Activated CD4-positive, alpha-beta T cell treated with anti-CD3 and anti-CD28 coated beads, Interleukin-2, amount 50 U/mL, for 4 hours (primary cell): ENCODE results near the gene SLC23A1.
"Not testable (repeated sequence)": the region's sequence is repeated elsewhere in the genome, so short reads cannot be mapped to it uniquely, and the experiment has no call there.

Experiments used
- DNase-seq, 2 experiments: peaks; one replicate each; pipeline ENCODE4 v3.0.0-alpha.2; 2020

SLC23A1 gene

DNA sequence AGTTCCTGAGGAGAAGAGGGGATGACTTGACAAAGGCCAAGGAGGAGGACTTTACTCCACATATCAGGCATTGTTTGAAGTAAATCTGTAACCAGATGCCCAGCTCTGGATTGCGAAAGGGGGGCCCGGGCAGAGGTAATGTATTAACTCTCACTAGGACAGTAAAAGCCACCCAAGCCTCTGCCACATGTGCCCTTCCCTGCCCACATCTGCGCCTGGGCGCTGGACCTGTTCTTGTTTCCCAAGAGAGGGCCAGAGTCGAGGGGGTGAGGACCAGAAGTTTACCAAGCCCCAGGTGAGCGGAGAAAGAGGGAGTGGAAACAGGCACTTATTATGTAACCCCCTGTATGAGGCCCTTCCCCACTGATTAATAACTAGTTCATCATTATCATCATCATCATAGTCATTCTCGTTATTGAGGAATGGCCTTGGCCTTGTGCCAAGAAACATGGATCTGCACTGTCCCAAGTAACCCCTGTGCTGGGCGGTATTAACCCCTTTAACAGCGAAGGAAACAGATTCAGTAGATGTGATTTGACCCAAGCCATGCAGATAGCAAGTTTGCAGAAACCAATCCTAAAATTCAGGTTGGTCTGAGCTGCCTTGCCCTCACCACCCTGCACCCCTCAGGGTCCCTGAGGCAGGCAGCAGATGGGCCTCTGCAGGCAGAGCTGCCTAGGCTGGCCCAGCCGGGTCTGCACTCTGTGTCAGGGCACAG is at the start of gene SLC23A1:
Gene SLC23A1, minus strand, starts transcription at position 23 of the 718 bp plus-strand sequence. CDS start 44 bp downstream, outside the sequence.
- no peak for DNase-seq

DNA sequence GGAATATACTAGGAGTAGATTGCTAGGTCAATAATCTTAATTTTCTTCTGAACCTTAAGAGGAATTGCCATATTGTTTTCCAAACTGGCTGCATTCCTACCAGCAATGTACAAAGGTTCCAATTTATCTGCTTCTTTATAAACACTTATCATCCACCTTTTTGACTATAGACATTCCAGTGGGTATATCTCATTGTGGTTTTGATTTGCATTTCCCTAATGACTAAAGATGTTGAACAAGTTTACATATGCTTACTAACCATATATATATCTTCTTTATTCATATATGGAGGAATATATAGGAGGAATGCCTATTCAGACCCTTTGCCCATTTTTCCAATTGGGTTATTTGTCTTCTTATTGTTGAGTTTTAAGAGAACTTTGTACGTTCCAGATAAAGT is 48.6 kb upstream of the SLC23A1 start:
- no peak for DNase-seq

DNA sequence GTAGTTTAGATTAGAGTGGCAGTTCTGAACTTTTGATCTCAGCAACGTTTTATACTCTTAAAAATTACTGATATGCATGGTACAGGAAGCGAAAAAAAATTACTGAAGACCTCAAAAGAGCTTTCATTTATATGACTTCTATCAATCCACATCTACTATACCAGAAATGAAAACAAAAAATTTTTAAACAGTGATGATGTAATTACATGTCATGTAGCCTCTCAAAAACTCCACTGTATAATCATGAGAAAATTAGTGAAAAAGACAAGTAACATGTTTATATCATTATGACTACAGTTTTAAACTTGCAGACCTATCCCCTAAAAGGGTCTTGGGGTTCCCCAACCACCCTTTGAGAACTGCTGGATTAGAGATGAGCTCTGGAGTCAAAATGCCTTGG is 46.9 kb upstream of the SLC23A1 start:
- no peak for DNase-seq

DNA sequence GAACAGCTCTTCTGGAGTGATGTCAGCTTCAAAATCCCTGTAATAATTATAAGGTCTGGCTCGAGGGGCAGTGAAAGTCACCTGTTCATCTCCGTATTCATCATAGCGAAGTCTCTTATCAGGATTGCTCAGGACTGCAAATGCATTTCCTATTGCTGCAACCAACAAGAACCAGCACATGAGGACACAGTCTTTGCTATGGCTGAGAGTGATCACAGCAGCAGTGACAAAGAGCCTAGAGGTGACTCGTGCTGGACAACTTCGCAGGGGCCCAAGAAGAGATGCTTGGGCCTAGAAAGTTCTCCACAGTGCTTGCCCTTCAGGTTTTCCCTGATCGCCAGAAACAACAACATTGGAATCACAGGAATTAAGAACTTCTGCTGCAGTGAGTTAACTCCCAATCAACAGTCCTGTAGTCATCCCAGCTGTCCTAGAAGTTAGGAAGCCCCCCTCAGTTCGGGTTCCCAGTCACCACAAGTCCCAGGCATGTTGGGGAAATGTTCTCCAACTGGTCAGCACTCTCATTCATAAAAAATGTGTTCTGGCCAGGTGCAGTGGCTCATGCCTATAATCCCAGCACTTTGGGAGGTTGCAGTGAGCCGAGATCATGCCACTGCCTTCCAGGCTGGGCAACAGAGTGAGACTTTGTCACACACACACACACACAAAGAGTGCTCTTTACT is 43.2 kb upstream of the SLC23A1 start:
- no peak for DNase-seq

DNA sequence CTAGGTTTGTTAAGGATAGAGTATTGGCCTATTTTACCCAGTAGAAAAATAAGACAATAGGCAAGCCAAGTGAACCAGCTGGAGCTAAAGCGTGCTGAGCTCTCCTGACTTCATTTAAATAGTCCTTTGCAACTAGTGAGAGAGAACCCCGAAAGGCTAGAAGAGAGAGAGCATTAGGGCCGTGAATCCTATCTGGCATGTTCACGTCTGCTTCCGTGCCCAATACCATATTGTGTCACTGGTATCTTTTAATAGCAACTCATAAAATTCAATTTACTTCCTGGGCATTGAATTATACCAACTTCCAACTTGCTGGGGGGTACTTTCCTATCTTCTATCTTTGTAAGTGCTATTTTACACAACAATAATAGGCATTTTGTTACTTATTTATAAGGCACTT is 42.4 kb upstream of the SLC23A1 start:
- no peak for DNase-seq

DNA sequence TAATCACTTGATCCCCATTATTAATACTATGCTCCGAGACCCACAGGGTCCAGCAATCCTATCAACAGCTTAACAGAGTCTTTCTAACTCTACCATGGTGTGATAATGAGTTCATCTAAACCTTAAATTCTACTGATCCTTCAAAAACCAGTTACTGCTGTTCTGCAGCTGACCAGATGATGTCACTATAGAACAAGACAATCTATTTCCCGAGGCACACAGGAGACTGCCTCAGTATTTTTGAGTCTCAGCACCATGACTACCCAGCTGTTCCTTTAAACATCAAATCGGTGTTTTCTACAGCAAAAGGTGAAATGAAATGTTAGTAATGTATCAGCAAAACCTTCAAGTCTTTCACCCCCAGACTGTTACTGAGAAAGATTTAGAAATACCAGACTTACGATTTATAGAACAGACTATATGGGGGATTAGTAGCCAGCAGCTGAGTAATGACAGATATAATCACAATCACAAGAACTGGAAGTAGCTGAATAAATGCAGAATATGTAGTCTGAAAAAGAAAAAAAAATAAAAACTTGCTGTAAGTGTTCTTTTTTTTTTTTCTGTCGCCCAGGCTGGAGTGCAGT is 39.3 kb upstream of the SLC23A1 start:
- peak; percentile 32 to 40 for DNase-seq

DNA sequence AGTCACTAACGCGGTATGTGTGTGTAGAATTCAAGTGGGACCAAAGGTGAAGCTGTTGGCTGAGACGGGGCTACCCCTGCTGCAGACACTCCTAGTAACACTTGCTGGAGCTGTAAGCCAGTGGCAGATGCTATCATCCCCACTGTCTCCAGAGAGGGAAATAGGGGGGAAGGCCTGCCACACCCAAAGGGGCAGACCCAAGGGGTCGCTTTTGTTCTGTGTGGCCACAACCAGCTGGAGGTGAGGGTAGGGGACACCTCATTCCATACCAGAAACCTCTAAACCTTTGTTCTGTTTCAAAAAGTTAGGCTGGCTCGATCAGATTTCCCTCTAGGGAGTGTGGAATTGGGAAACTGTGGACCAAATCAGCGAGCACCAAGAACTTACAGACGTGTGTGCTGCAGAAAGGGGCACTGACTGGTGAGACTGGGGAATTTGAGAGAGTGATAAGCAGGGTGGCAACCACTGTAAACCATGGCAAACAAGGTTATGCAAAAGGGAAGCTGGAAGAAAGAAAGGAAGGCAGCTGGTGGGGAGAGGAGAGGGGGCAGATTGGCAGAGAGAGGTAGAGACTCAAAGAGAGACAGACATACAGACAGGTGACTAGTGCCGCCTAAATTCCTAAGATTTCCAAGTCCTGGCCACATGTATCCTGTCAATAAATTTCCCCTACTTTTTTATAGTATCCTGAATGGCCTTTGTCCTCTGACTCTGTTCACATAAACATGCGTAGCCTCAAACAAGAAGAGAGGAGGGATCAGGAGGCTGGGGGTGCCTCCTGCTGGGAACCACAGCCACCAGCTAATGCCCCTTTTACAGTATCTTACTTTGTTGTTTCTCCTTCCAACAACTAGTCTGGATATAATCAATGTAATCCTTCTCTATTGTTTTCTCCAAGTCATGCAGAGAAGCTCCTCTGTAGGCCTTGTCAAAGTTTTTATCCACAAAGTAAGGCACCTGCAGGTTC is 36.4 kb upstream of the SLC23A1 start:
- DNase-seq = no peak

DNA sequence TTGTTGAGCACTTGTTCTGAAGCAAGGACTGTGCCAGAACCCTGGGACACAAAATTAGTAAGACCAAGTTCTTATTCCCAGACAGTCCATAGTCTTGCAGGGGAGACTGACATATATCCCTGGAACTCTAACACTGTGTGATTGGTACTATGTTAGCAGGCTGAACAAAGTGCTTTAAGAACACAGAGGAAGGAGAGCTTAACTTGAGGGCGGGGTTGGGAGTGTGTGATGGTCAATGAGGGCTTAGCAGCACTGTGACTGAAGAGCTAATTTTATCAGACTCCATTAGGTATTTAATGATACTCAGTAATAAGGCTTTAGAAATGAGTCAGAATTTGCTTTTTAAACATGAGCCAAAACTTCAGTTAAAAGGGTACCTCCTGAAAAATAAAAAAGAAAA is 35.7 kb upstream of the SLC23A1 start:
- DNase-seq = no peak

DNA sequence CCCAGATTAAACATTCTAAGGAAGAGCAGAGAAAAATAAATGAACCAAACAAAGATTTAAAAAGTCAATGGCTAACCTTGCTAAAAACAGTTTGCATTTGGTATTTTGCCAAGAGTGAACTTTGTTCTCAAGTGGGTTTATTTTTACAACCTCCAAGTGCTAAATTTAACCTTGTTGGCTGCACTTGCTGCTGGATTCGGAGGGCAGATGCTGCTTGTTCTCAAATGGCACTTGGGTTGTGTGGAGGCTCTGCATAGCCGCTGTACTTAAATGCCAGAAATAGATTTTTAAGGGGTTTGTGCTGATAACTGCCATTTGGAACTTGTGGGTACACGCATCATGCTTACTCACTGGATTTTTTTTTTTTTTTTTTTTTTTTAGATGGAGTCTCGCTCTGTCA is 34.1 kb upstream of the SLC23A1 start:
- no peak for DNase-seq

DNA sequence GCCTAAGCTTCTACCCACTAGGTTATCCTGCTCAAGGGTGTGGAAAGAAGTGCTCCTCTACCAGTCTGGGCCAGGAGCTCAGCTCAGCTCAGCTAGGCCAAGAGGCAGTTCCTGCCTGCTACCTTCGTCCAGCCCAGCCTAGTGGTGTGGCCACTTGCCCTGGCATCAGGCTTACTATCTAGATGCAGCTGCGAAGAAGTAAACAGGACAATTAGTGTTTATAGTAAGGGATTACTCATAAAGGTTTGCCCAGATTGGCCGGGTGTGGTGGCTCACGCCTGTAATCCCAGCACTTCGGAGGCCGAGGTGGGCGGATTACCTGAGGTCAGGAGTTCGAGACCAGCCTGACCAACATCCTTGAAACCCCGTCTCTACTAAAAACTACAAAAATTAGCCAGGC is 33.6 kb upstream of the SLC23A1 start:
- no peak for DNase-seq

DNA sequence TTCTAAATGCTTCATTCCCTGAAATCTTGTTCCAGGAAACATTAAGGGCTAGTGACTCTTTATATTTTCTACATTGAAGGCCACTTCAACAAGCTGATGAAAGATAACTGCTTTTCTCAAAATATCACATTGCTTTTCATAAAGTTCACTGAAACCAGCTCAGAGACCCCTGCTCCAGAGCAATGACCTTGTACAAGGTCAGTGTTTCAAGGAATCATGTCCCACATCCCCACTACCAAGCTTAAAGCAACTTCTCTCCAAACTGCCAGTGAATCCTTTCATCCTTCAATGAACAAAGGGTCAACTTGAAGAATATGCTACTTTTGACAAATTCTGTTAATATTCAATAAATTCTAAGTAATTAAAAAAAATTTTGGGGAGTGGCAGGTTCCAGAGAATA is 32.8 kb upstream of the SLC23A1 start:
- no peak for DNase-seq

DNA sequence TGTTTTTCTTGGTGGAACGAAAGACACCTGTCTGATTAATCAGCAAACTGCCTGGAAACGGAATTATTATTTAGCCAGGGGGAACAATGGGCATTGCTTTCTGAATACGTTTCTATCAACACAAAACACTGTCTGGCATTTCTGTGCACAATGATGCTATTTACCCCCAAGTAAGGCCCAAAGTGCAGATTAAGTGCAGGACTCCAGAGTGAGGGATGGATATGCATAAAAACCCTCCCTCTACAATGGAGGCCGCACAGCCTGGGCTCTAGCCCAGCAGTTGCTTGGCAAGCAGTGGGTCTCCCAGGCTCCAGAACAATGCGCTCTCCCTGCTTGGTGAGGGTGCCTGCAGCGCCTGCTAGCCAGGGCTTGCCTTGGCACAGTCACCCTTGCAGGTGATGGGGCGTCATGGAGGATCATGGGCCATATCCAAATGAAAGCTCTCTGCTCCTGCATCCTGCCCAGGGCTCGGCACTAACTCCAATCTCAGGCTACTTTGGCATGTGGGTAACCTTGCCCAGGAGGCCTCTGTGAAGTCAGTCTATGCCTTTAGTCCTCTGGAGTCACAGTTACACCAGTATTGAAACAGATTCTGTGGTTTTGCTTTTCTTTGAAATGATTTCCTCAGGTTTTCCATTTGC is 32.2 kb upstream of the SLC23A1 start:
- DNase-seq = no peak

DNA sequence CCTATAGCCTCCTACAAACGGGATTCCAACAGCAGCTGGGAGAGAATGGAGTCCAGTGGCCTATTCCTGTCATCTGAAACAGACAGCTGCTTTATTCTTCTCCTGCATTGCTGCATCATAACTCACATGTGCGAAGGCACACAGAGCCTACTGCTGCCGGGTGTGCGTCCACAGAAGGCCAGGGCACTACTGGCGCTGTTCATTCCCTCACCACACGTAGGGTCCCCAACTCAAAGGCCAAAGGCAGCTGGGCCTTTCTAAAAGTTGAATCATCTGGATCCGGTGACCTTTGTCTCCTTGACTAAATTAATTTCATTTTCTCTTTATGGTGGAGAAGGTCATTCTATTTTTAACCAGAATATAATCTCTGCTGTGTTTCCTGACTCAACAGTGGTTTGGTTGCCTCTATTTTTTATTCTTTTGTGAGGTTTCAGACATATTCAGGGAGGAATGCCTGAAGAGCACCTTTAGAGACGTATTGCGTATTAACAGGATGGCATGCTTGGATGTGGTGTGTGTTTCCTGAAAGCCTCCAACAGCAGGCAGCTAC is 31.6 kb upstream of the SLC23A1 start:
- DNase-seq = no peak

DNA sequence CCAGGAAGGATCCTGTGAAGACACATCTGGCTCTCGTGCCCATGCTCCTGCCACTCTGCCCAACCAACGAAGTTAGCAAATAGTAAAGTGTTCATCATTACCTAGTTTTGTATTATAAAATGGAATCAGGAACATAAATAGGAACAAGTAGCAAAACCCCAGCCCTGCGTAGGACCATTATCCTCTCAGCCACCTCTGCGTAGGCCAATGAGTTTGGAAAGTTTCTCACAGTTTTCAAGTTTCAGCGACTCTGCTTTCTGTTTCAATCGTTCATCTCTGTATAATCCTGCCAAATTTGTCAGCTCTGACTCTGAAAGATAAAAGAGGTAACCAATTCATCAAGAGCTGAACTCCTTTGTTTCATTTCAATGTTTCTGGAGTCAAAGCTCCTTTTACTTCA is 30.9 kb upstream of the SLC23A1 start:
- DNase-seq = no peak

DNA sequence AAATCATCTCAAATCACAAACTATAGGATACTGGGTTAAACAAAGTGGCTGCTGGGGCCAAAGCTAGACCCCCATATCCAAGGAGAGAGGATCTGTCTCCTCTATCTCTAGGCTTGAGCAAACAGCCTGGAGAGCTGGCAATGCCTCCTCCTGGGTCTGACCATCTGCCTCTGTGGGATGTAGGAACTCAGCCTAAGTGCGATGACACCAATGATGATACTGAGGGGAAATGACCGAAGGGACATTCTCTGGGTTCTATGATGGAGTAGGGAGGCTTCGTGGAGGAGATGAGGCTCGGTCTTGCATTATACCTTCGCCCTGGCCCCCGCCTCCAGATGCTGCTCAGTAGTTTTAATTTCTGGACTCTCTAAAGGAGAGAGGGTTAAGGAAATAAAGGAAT is 30.1 kb upstream of the SLC23A1 start:
- no peak for DNase-seq

DNA sequence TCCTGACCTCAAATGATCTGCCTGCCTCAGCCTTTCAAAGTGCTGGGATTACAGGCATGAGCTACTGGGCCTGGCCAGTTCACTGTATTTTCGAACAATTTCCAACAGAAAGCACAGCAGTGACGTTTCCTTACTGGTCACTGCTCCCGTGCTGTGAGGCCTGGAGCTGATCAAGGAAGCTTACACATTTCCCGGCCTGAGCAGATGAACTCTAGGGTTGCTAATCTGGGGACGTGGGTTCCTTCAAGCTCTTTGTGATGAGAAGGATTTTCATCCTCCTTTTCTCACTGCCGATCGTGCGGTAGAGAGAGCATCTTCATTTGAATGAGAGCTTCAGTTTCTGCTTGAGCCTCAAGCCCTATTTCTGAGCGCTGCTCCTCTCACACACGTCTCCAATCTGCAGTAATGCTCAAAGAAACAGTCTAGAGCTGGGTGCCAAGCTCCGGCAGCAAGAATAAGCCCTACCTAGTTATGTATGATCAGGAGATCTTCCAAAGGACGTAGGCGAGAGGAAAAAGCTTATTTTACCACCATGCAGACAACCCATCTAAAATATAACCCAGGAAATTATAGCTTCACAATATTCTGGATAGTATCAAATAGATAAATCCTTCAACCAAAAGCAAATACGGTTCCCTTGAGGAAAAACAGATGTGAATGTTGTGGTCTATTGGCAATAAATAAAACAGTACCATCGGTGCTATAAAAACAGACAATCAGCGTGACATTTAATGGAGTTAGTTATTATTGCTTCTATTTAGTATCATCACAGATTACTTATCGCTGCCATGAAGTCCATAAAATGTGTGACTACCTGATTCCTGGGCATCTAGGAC is 28.1 kb upstream of the SLC23A1 start:
- DNase-seq = no peak

DNA sequence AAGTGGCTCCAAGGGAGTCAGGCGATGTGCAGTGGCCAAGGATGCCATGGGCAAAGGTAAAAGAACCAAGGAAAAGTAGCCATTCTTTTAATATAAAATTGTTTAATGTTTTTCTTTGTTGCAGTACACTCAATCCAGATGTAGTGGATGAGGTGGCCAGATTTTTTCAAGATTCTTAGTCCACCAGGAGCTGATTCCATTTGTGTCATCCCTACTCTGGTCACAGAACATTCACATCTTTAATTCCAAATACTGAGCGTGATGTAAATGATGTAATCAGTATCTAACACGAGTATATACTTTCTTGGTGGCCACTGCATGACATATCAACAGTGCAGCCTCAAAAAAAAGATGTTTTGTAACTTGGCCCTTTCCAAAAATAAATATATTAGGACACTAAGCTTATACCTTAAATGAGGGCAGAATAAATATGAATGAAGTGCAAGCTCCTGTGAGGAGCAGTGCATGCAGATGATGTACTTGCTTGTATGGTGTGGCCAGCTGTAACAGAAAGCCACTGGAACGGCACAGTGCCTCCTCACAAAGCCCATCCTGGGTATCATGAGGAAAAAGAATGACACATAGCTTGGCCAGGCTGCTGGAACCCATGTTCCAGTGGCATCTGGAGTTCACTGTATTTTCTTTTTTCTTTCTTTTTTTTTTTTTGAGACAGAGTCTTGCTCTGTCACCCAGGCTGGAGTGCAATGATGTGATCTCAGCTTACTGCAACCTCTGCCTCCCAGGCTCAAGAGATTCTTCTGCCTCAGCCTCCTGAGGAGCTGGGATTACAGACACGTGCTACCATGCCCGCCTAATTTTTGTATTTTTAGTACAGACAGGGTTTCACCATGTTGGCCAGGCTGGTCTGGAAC is 27.3 kb upstream of the SLC23A1 start:
- no peak for DNase-seq

DNA sequence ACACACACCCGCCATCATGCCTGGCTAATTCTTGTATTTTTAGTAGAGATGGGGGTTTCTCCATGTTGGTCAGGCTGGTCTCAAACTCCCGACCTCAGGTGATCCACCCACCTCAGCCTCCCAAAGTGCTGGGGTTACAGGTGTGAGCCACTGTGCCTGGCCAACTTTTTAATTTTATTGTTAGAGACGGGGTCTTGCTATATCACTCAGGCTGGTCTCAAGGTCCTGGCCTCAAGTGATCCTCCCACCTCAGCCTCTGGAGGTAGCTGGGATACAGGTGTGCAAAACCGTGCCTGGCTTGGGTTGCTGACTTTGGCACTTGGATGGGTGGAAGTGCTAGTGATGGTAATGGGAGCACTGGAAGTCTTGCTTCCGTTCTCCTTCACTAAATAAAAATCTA is 26.0 kb upstream of the SLC23A1 start:
- DNase-seq = not testable (repeated sequence)

DNA sequence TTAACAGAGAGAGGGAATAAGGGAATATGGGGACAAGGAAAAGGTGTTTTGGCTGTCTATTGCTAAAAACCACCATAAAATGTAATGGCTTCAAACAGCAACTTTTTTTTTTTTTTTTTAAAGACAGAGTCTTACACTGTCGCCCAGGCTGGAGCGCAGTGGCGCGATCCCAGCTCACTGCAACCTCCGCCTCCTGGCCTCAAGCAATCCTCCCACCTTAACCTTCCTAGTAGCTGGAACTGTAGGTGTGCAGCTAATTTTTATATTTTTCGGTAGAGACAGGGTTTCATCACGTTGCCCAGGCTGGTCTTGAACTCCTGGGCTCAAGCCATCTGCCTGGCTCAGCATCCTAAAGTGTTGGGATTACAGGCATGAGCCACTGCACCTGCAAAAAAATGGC is 25.1 kb upstream of the SLC23A1 start:
- DNase-seq = no peak

DNA sequence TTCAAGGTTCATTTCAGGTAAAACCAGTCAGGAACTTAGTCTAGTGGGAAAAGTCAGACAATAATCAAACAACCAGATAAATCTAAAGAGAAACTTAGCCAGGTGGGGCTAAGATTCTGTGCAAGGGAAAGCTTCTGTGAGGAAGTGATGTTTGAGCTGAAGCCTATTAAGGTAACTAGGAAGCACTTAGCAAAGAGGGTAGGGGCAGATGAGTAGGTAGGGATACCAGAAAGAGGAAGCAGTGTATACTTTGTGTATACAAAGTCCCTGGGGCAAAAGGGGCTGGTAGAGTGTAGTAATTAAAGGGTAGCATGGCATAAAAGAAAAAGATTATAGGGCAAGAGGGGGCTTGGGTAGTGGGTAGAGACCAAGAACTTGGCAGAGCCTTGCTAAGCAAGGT is 24.4 kb upstream of the SLC23A1 start:
- DNase-seq = no peak
